Measurements from ENCODE around the gene UVRAG.

- TF ChIP-seq CTCF (IDR thresholded peaks at IDR 0.05; ENCODE audit: insufficient read depth, low read length, poor library complexity, severe bottlenecking), result no peak
- TF ChIP-seq EZH2phosphoT487 (conservative IDR thresholded peaks at IDR 0.05; ENCODE audit: low read length), result no peak
These were observed 345.1 kb downstream of the UVRAG start for GRCh38 chr11:76159983-76160661.
